Ishikawa (cell line): ENCODE measurements around the gene NDRG2.

ENCODE experiments used
- CEBPB ChIP-seq: IDR thresholded peaks from 2 replicates; pipeline ENCODE4 v1.6.1; 2012
- CREB1 ChIP-seq: IDR thresholded peaks from 2 replicates; pipeline ENCODE4 v1.6.1; 2012; ENCODE audit warnings: low read depth
- EGR1 ChIP-seq: IDR thresholded peaks from 2 replicates; pipeline ENCODE4 v1.6.1; 2012
- EP300 ChIP-seq: IDR thresholded peaks from 2 replicates; pipeline ENCODE4 v1.6.1; 2012; ENCODE audit warnings: borderline replicate concordance
- FOXM1 ChIP-seq: IDR thresholded peaks from 2 replicates; pipeline ENCODE4 v1.6.1; 2012; ENCODE audit warnings: low read depth, borderline replicate concordance
- MAX ChIP-seq: IDR thresholded peaks from 2 replicates; pipeline ENCODE4 v1.6.1; 2012
- NFIC ChIP-seq: IDR thresholded peaks from 2 replicates; pipeline ENCODE4 v1.6.1; 2012
- RAD21 ChIP-seq: IDR thresholded peaks from 2 replicates; pipeline ENCODE4 v1.6.1; 2012; ENCODE audit warnings: low read depth
- REST ChIP-seq: IDR thresholded peaks from 2 replicates; pipeline ENCODE4 v1.6.1; 2012; ENCODE audit warnings: low read depth, mild to moderate bottlenecking
- TAF1 ChIP-seq: IDR thresholded peaks from 2 replicates; pipeline ENCODE4 v1.6.1; 2012; ENCODE audit warnings: low read depth, mild to moderate bottlenecking
- TCF12 ChIP-seq: IDR thresholded peaks from 2 replicates; pipeline ENCODE4 v1.6.1; 2012; ENCODE audit warnings: low read depth
- TEAD4 ChIP-seq: IDR thresholded peaks from 2 replicates; pipeline ENCODE4 v1.6.1; 2012
- YY1 ChIP-seq: IDR thresholded peaks from 2 replicates; pipeline ENCODE4 v1.6.1; 2012; ENCODE audit warnings: low read depth
- ZBTB7A ChIP-seq: IDR thresholded peaks from 2 replicates; pipeline ENCODE4 v1.6.1; 2012; ENCODE audit warnings: low read depth
- TF ChIP-seq, protein P1 (sequence below): IDR thresholded peaks from 2 replicates; pipeline ENCODE4 v1.6.1; 2012

Gene NDRG2

DNA sequence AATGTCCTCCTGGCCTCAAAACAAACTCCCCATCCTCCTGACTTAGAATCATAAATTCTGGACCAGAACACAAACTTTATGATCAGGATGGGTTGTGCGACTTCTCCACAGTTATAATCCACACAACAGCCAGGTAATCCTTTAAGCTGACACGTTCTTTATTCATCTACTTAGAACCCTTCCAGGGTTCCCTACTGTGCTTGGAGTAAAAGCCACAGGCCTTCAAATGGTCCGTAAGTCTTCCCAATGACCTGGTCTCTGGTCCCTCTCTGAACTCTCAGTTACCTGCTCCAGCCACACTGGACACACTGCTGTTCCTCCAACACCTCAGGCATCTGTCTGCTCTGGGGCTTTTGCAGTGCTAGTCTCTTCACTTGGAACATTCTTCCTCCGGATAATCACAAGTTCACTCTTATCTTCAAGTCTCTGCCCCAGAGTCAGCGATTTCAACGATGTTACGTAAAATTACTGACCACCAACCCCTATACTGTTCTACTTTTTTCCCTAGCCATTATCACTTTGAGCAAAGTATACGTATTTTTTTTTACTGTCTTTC lies 15.6 kb upstream of the NDRG2 start:
- TF ChIP-seq TEAD4, result no peak
- TF ChIP-seq MAX, result no peak
- no peak for TF ChIP-seq EP300
- TF ChIP-seq RAD21, result no peak
- no peak for TF ChIP-seq TAF1
- TF ChIP-seq, protein P1, sequence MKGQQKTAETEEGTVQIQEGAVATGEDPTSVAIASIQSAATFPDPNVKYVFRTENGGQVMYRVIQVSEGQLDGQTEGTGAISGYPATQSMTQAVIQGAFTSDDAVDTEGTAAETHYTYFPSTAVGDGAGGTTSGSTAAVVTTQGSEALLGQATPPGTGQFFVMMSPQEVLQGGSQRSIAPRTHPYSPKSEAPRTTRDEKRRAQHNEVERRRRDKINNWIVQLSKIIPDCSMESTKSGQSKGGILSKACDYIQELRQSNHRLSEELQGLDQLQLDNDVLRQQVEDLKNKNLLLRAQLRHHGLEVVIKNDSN, result no peak
- no peak for TF ChIP-seq FOXM1
- no peak for TF ChIP-seq REST
- no peak for TF ChIP-seq CREB1
- no peak for TF ChIP-seq CEBPB
- no peak for TF ChIP-seq NFIC
- TF ChIP-seq YY1, result no peak
- no peak for TF ChIP-seq ZBTB7A
- TF ChIP-seq EGR1, result no peak
- no peak for TF ChIP-seq TCF12

GRCh38 chr14:21039585-21040369 lies 14.9 kb upstream of the NDRG2 start:
- peak; percentile 77 for TF ChIP-seq RAD21
- no peak for TF ChIP-seq TAF1

- TF ChIP-seq CREB1, result no peak
- no peak for TF ChIP-seq REST
- no peak for TF ChIP-seq FOXM1
- no peak for TF ChIP-seq NFIC
- no peak for TF ChIP-seq MAX
Observed at GRCh38 chr14:21038441-21039422, 13.9 kb upstream of the NDRG2 start.

DNA sequence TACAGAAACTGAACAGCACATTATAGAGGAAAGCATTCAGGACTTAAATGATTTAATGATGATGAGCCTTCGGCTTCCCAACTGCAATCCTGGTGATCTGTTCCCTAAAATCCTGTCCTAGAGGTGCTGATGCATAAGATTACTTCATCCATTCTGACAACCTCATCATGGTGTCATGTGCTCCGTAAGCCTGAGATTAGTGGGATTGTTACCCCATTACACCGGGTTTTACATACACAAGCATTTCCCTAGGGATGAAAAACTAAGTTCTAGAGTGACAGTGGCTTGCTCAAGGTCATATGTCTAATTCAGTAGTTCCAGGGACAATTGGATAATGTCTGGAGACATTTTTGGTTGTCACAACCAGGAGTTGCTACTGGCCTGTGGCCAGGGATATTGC lies 12.3 kb upstream of the NDRG2 start:
- TF ChIP-seq, protein P1, result no peak
- no peak for TF ChIP-seq ZBTB7A
- TF ChIP-seq REST, result no peak
- no peak for TF ChIP-seq CREB1
- no peak for TF ChIP-seq YY1
- no peak for TF ChIP-seq TCF12
- TF ChIP-seq MAX, result no peak
- no peak for TF ChIP-seq EP300
- no peak for TF ChIP-seq RAD21
- no peak for TF ChIP-seq NFIC
- no peak for TF ChIP-seq TEAD4
- TF ChIP-seq TAF1, result no peak
- TF ChIP-seq EGR1, result no peak
- TF ChIP-seq CEBPB, result no peak
- no peak for TF ChIP-seq FOXM1
